WTC11 (cell line): Measurements from ENCODE around the gene AGBL1. TPM values are rescaled to one million over a fixed set of nuclear protein-coding genes. Genes with fewer than 3 reads are reported as not detected.

ENCODE experiments used
- ATAC-seq: fragments of 200-7000 bp; cut with Tn5 transposase; 2 replicates; pipeline ENCODE4 v1.10.0; 2021; ENCODE audit warnings: mild to moderate bottlenecking, moderate library complexity
- CTCF ChIA-PET: fragments of 300-600 bp; sonication (Branson Sonifier 250); formaldehyde crosslinking; loops from one replicate; lab custom pipeline; 2021; ENCODE audit warnings: antibody characterized with exemption; lab: Charles Lee
- POLR2A ChIA-PET: fragments of 350-600 bp; sonication (Branson Sonifier 250); formaldehyde crosslinking; loops from one replicate; lab custom pipeline; 2021; ENCODE audit warnings: antibody characterized with exemption; lab: Charles Lee
- DNase-seq: peaks from one replicate; pipeline ENCODE4 v3.0.0; 2021; ENCODE audit warnings: low spot score
- H3K27ac Mint-ChIP-seq: 2 replicates; pipeline ENCODE4 v1.8.0; 2021; ENCODE audit warnings: mixed read lengths
- H3K27me3 Mint-ChIP-seq: 2 replicates; pipeline ENCODE4 v1.8.0; 2021; ENCODE audit warnings: low read depth, mild to moderate bottlenecking, moderate library complexity, mixed read lengths
- H3K36me3 Mint-ChIP-seq: 2 replicates; pipeline ENCODE4 v1.8.0; 2021; ENCODE audit warnings: mixed read lengths
- H3K4me1 Mint-ChIP-seq: 2 replicates; pipeline ENCODE4 v1.8.0; 2022; ENCODE audit warnings: mixed read lengths
- H3K4me3 Mint-ChIP-seq: 2 replicates; pipeline ENCODE4 v1.8.0; 2021; ENCODE audit warnings: mild to moderate bottlenecking, moderate library complexity, mixed read lengths
- H3K9me3 Mint-ChIP-seq: 2 replicates; pipeline ENCODE4 v1.8.0; 2021; ENCODE audit warnings: mixed read lengths
- AFF4 ChIP-seq: sonication (generic); formaldehyde crosslinking; IDR thresholded peaks from 2 replicates; pipeline ENCODE4 v1.8.1; 2023; ENCODE audit warnings: mild to moderate bottlenecking, missing genetic modification reagents, borderline replicate concordance
- E2F1 ChIP-seq: sonication (generic); formaldehyde crosslinking; IDR thresholded peaks from 2 replicates; pipeline ENCODE4 v1.8.0; 2022; ENCODE audit warnings: mild to moderate bottlenecking, missing genetic modification reagents
- FOXK1 ChIP-seq: sonication (generic); formaldehyde crosslinking; IDR thresholded peaks from 2 replicates; pipeline ENCODE4 v1.8.0; 2022; ENCODE audit warnings: mild to moderate bottlenecking, moderate library complexity, missing genetic modification reagents
- HMGA2 ChIP-seq: fragments of 250-450 bp; sonication (Bioruptor Pico); IDR thresholded peaks from 2 replicates; pipeline ENCODE4 v1.4.0; 2021; ENCODE audit warnings: mild to moderate bottlenecking, moderate library complexity
- NR3C1 ChIP-seq: sonication (generic); formaldehyde crosslinking; conservative IDR thresholded peaks from 2 replicates; pipeline ENCODE4 v1.8.1; 2023; ENCODE audit warnings: low read depth, mild to moderate bottlenecking, missing genetic modification reagents
- PREB ChIP-seq: sonication (generic); formaldehyde crosslinking; IDR thresholded peaks from 2 replicates; pipeline ENCODE4 v1.8.1; 2022; ENCODE audit warnings: mild to moderate bottlenecking, missing genetic modification reagents, moderate library complexity, borderline replicate concordance
- ZBTB43 ChIP-seq: sonication (generic); formaldehyde crosslinking; IDR thresholded peaks from 2 replicates; pipeline ENCODE4 v1.8.1; 2023; ENCODE audit warnings: mild to moderate bottlenecking, missing genetic modification reagents
- ZNF121 ChIP-seq: sonication (generic); formaldehyde crosslinking; IDR thresholded peaks from 2 replicates; pipeline ENCODE4 v1.8.0; 2023; ENCODE audit warnings: missing genetic modification reagents
- ZNF138 ChIP-seq: sonication (generic); formaldehyde crosslinking; conservative IDR thresholded peaks from 2 replicates; pipeline ENCODE4 v1.8.1; 2022; ENCODE audit warnings: mild to moderate bottlenecking, moderate library complexity, missing genetic modification reagents
- ZNF232 ChIP-seq: sonication (generic); formaldehyde crosslinking; IDR thresholded peaks from 2 replicates; pipeline ENCODE4 v1.8.0; 2022; ENCODE audit warnings: mild to moderate bottlenecking, missing genetic modification reagents
- ZNF317 ChIP-seq: sonication (generic); formaldehyde crosslinking; IDR thresholded peaks from 2 replicates; pipeline ENCODE4 v1.8.1; 2023; ENCODE audit warnings: low read depth, mild to moderate bottlenecking, moderate library complexity, missing genetic modification reagents, borderline replicate concordance
- ZNF396 ChIP-seq: fragments of 250-450 bp; sonication (Bioruptor Pico); IDR thresholded peaks from 2 replicates; pipeline ENCODE4 v1.8.0; 2021; ENCODE audit warnings: mild to moderate bottlenecking, moderate library complexity, borderline replicate concordance
- total RNA-seq: library from RNA; stranded (reverse); gene quantifications from 3 replicates; pipeline ENCODE4 v1.2.3, GENCODE V29; 2021

AGBL1 gene
- total RNA-seq, 1 experiment from 2014 or later: not detected

GRCh38 chr15:86661580-86661979 lies 581.9 kb downstream of the AGBL1 start:
- H3K27ac Mint-ChIP-seq: no peak overlapping the region
- no peak overlapping the region for H3K4me3 Mint-ChIP-seq
- ATAC-seq (no peak), DNase-seq (no peak)
- H3K9me3 Mint-ChIP-seq: 0 out of 2 replicates have a peak, but pooled peaks cover 5% of the 10 kb centered on the region
- ChIA-PET POLR2A (no interaction called here), CTCF (interaction anchor here (1.4 kb wide), 1 partner anchor 8 kb away, joined by 5 read pairs; no protein-coding TSS in a partner anchor)
- no peaks in the 10 kb centered on the region for H3K36me3 Mint-ChIP-seq
- TF ChIP-seq AFF4 (CRISPR knock-in tag): no peak
- no peaks in the 10 kb centered on the region for H3K27me3 Mint-ChIP-seq
- peaks cover 26% of the 10 kb centered on the region for H3K4me1 Mint-ChIP-seq

- Mint-ChIP-seq H3K4me3 (no peak overlapping the region), H3K36me3 (no peaks in the 10 kb centered on the region)
- ATAC-seq: peak; percentile 26; the same call in 1 of the 2 replicates
- ChIA-PET CTCF (no interaction called here), POLR2A (no interaction called here)
- no peak for TF ChIP-seq PREB (CRISPR knock-in tag)
- no peak for TF ChIP-seq NR3C1 (CRISPR knock-in tag)
- TF ChIP-seq, all 79 proteins: peak for 0
- peaks cover 11% of the 10 kb centered on the region for H3K9me3 Mint-ChIP-seq
- no peaks in the 10 kb centered on the region for H3K27me3 Mint-ChIP-seq
- no peak overlapping the region for H3K27ac Mint-ChIP-seq
- DNase-seq: no peak
- H3K4me1 Mint-ChIP-seq: peaks cover 21% of the 10 kb centered on the region
Measured at GRCh38 chr15:86663304-86663703, 583.6 kb downstream of the AGBL1 start.

- ChIA-PET CTCF (no interaction called here), POLR2A (no interaction called here)
- Mint-ChIP-seq H3K27me3 (no peaks in the 10 kb centered on the region), H3K27ac (no peak overlapping the region), H3K4me3 (no peak overlapping the region), H3K36me3 (no peaks in the 10 kb centered on the region), H3K4me1 (peaks cover 21% of the 10 kb centered on the region)
- TF ChIP-seq E2F1 (CRISPR knock-in tag) (no peak), ZNF232 (CRISPR knock-in tag) (no peak), ZNF317 (CRISPR knock-in tag) (no peak), ZBTB43 (CRISPR knock-in tag) (no peak)
- TF ChIP-seq, all 79 proteins: peak for 0
- no peak for ATAC-seq
- H3K9me3 Mint-ChIP-seq: peaks cover 11% of the 10 kb centered on the region
- DNase-seq: no peak
Measured at GRCh38 chr15:86663979-86664378, 584.3 kb downstream of the AGBL1 start.

GRCh38 chr15:86664581-86664980 lies 584.9 kb downstream of the AGBL1 start:
- ChIA-PET POLR2A (no interaction called here), CTCF (no interaction called here)
- no peak for ATAC-seq
- Mint-ChIP-seq H3K27ac (no peak overlapping the region), H3K36me3 (no peaks in the 10 kb centered on the region), H3K4me1 (peaks cover 15% of the 10 kb centered on the region), H3K9me3 (peaks cover 11% of the 10 kb centered on the region), H3K4me3 (no peak overlapping the region), H3K27me3 (no peaks in the 10 kb centered on the region)
- DNase-seq: no peak
- TF ChIP-seq FOXK1 (CRISPR knock-in tag) (no peak), ZNF396 (no peak), ZNF121 (CRISPR knock-in tag) (no peak), ZNF232 (CRISPR knock-in tag) (no peak), ZNF138 (CRISPR knock-in tag) (no peak), HMGA2 (CRISPR knock-in tag) (peak; percentile 94)
